ENCODE results near the gene TET2.

GRCh38 chr4:105184316-105184980 is 37.8 kb downstream of the TET2 start:
- TF ChIP-seq CTCF (conservative IDR thresholded peaks at IDR 0.05) (no peak), ZFX (IDR thresholded peaks at IDR 0.05) (no peak)

All from C4-2B (cell line).